NCI-H1436 (cell line): ENCODE measurements around the gene GARNL3.
A peak's percentile ranks its signal among the peaks of the same experiment; 100 is the strongest.

Experiments
- DNase-seq: peaks from one replicate; lab custom pipeline; 2025; lab: John Stamatoyannopoulos, UW

Gene GARNL3

DNA sequence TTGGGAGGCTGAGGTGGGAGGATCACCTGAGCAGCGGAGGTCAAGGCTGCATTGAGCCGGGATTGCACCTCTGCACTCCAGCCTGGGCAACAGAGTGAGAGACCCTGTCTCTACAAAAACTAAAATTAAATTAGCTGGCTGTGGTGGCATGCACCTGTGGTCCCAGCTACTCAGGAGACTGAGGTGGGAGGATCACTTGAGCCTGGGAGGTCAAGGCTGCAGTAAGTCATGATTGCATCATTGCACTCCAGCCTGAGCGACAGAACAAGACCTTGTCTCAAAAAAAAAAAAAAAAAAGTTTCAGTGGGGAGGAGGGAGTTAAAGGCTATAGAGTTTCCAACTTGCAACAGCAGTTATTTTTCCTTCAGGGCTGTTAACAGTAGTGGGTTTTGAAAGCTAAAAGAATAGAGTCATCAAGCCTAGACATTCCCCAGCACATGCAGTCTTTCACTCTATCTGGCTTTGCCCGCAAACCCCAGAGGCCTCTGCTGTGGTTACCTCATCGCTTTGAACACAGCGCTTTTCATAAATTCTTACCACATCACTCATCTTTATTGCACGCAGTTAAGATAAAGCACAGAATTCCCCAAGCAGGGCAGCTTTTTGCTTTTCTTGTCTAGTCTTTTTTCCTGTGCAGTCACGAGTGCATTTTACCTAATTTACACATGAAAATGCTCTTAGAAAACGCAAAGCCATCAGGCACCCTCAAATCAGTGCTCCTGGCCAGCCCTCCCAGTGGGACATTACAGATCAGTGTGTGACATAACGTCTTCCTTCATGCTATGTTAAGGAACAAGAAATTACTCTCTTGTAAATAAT lies 123.7 kb downstream of the GARNL3 start:
- DNase-seq: no peak

DNA sequence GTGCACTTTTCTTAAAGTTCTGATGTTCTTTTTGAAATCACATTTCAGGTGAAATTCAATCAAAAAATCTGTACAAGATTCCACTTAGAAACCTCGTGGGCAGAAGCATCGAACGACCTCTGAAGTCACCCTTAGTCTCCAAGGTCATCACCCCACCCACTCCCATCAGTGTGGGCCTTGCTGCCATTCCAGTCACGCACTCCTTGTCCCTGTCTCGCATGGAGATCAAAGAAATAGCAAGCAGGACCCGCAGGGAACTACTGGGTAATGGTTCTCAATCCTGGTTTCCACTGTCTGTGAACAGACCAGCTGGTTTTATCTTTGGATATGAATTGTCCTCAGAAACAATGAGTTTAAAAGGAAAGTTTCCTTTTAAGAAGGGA lies 124.3 kb downstream of the GARNL3 start:
- no peak for DNase-seq

DNA sequence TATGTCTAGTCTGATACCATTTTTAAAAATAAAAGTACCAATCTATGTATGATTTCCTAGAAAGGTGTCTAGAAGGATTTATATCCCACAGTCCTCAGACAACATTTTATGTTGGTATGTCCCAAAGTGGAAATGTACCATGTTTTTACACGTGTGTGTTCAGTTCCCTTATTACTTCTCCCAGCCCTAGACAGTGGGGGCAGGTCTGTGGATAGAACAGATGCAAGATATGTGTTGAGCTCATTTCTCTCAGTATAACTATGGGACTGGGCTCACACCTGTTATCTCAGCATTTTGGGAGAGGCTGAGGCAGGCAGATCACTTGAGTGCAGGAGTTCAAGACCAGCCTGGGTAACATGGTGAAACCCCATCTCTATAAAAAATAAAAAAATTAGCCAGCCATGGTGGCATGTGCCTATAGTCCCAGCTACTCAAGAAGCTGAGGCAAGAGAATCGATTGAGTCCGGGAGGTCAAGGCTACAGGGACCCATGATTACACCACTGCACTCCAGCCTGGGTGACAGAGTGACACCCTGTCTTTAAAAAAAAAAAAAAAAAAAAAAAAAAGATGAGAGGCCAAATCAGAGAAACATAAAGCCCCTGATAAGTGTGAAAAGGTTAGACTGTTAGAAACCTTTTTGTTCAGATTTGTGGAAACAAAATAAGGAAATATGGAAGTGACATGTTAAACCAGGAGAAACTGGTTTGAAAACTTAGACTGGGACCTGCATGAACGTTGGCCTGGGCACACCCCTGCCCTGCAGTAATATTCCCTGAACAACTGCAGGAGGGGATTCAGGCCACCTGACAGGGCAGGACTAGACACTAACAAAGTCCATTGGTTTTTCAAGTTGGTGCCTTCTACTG lies 125.0 kb downstream of the GARNL3 start:
- DNase-seq: no peak

- no peak for DNase-seq
These were observed 125.6 kb downstream of the GARNL3 start for GRCh38 chr9:127390248-127390545.

DNA sequence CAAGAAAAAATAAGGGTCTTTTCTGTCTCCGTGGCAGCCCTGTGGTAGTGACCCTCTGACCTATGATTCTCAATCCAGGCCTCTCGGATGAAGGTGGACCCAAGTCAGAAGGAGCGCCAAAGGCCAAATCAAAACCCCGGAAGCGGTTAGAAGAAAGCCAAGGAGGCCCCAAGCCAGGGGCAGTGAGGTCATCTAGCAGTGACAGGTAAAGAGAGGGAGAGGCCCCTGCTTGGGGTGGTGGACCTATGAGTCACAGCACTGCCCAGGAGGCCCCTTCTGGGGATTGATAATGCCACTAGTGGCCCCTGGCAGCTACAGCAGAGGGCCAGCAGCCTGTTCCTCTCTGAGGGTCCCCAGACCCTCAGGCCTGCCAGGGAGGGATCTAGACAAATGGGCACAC lies 126.0 kb downstream of the GARNL3 start:
- DNase-seq: no peak

DNA sequence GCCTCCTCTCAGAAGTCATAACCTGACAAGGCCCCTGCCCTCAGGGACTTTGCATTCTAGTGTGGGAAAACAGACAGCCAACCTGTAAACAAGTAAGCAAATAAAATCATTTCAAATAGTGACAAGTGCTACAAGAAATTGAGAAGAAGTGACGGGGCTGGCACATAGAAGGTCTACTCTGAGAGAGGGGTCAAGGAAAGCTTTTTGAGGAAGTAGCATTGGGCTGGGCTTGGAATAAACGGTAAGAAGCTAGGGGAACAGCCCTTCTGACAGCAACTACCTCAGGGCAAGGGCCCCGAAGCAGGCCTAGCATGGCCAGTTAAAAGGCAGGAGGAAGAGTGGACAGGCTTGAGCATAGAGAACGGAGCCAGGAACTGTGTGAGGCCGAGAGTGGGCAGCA lies 127.6 kb downstream of the GARNL3 start:
- DNase-seq: no peak

GRCh38 chr9:127392976-127393375 lies 128.4 kb downstream of the GARNL3 start:
- DNase-seq: no peak

GRCh38 chr9:127393645-127394044 lies 129.1 kb downstream of the GARNL3 start:
- DNase-seq: no peak

- DNase-seq: no peak
These were observed 131.1 kb downstream of the GARNL3 start for GRCh38 chr9:127395497-127396252.

DNA sequence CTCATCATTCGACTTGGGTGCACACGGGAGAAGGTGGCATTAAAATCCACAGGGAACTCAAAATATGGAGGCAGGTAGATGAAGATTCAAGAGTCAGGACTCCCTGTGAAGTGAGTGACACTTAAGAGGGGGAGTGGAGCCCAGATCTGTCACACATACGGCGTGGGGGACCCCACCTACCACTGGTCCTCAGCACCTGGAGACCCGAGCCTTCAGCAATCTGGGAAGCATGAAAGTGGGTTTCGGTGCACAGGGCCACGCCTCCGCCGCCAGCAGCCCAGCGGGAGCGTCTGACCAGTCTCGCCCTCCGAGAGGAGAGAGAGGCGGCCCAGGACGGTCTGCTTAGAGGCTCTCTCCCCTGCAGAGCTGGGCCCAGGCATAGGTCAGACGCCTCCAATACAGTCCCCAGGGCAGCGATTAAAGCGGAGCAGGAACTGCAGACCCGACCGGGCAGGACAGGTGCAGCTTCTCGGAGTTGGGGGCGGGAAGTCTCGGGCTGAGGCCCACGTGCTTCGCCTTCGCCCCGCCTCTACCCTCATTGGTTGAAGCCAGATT lies 131.8 kb downstream of the GARNL3 start:
- DNase-seq: no peak

DNA sequence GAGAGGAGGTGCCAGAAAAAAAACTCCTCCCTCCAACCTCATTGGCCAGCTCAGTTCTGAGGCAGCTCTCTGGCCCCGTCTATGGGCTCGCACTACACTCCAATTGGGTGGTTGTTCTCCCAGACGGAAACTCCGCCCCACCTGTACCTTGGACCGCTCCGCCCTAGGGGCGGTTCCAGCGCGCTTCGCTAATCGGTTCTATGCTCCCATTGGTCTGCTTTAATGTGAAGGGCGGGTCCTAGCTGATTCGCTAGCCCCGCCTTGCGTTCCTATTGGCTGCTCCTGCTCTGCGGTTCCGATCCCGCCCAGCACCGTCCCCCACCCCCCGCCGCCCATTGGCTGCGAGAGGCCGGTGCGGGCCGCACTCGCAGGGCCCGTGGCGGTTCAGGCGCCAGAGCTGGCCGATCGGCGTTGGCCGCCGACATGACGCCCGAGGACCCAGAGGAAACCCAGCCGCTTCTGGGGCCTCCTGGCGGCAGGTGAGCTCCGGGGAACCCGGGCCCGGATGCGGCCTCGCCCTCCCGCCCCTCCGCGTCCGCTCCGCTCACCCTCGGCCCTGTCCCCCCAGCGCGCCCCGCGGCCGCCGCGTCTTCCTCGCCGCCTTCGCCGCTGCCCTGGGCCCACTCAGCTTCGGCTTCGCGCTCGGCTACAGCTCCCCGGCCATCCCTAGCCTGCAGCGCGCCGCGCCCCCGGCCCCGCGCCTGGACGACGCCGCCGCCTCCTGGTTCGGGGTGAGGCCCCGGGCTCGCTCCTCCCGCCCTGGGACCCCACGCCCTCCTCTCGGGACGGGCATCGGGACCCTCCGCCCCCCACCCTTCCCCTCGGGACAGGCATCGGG lies 132.5 kb downstream of the GARNL3 start, which contains the start of gene SLC2A8:
SLC2A8 (plus strand) TSS at position 362 of the 838 bp plus-strand sequence; CDS start at position 424, 62 bp downstream.
- peak; percentile 99 for DNase-seq

DNA sequence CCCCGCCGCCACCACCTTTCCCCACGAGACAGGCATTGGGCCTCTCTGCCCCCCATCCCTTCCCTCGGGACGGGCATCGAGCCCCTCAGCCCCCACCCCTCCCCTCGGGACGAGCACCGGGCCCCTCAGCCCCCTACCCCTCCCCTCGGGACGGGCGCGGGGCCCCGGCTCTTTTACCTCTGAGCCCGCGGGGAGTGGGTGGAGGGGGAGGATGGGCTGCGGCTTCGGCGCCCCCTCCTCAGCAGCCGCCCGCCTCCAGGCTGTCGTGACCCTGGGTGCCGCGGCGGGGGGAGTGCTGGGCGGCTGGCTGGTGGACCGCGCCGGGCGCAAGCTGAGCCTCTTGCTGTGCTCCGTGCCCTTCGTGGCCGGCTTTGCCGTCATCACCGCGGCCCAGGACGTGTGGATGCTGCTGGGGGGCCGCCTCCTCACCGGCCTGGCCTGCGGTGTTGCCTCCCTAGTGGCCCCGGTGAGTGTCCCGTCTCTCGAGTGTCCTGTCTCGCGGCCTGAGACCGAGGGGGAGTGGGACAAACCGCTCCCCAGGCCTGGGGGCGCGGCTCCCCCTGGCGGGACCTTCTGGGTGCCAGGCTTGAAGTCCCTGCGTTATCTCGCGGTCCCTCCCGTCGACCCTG lies 133.2 kb downstream of the GARNL3 start:
- DNase-seq: no peak

DNA sequence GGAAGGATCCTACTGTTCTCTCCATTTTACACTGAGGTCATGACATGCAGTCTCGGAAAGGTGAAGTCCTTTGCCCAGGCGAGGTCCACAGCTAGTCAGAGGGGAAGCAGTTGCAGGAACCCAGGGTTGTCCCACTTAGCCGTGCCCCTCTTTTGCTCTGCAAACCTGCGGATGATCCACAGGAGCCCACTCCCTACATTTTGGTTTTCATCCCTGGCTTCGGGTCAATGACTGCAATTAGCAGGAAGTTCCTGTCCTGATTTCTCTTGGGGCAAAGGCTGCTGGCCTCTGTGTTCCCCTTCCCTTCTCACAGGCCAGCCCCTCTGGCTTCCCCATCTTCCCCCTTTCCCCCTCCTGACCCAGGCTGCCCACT lies 133.7 kb downstream of the GARNL3 start:
- DNase-seq: no peak

DNA sequence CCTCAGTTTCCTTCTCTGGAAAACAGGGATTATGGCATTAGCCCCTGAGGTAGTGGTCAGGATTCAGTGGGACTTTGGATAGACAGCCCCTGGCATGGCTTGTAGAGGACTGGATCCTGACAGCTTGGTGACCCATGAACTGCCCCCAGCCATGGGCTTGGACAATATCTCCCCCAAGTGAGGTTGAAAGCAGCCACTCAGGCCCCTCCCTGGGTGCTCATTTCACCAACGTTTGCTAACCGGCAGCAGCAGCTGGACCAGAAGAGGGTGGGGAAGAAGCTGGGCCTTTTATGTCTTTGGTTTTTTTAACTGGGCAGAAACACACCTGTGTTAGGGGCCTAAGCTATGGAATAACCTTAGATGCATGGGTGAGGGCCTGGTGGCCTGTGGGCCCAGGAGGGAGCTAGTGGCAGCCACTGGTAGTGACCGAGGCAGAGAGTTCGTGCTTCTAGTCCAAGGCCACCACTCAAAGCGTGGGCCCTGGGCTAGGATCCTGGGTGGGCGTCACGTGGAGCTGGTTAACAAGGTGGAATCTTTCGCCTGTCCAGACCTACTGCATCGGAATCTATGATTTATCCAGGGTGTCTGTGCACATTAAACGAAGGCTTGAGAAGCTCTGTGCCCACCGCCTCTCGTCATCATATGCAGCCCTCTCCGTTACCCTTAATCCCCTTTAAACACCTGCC lies 134.3 kb downstream of the GARNL3 start:
- DNase-seq: no peak

DNA sequence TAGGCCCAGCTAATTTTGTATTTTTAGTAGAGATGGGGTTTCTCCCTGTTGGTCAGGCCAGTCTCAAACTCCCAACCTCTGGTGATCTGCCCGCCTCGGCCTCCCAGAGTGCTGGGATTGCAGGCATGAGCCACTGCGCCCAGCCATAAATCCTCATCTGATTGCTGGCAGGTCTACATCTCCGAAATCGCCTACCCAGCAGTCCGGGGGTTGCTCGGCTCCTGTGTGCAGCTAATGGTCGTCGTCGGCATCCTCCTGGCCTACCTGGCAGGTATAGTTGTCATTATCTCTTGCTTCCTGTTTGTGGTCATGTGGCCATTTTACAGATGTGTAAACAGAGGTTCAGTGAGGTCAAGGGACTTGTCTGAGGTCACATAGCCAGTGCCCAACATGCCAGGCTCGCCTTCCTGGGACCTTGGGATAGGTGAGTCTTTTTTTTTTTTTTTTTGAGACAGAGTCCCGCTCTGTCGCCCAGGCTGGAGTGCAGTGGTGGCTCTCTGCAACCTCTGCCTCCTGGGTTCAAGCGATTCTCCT lies 135.2 kb downstream of the GARNL3 start:
- no peak for DNase-seq

DNA sequence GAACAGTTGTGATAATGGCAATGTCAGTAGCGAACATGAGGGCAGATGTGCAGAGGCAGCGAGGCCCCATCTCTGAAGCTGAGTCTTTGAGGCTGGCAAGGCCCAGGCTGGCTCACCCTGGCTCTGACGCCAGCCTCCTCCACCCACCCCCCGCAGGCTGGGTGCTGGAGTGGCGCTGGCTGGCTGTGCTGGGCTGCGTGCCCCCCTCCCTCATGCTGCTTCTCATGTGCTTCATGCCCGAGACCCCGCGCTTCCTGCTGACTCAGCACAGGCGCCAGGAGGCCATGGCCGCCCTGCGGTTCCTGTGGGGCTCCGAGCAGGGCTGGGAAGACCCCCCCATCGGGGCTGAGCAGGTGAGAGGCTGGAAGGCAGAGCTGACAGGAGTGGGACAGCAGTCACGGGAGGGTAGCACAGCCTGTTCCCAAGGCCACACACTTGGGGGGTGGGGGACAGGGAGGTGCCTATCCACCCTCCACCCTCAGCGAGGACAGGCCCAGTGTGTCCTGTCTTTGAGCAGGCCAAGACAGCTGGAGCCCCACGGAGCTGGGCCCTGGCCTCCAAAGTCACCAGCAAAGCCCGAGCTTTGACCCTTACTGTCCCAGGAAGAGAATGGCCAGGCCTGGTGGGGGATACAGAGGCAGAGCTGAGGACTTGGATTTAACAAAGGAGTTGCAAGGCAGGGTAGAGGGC lies 138.0 kb downstream of the GARNL3 start:
- DNase-seq: no peak

DNA sequence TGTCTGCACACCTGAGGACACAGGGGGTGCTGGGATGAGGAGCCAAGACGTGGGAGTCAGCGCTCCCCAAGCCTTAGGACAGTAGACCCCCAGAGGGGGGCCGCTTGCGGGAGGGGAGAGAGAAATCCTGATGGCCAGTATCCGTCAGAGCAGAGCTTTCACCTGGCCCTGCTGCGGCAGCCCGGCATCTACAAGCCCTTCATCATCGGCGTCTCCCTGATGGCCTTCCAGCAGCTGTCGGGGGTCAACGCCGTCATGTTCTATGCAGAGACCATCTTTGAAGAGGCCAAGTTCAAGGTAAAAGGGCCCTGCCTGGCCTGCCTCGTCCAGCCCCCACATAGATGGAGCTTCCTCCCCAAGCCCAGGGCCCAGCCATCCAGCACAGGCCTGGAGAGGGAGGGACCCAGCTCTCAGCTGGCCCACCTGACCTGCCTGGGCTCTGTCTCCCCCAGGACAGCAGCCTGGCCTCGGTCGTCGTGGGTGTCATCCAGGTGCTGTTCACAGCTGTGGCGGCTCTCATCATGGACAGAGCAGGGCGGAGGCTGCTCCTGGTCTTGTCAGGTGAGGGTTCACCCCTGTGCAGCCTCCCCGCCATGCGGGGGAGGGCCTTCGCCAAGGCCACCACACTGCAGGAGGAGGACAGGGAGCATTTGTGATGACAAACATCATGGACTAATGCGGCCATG lies 139.1 kb downstream of the GARNL3 start:
- DNase-seq: no peak

- no peak for DNase-seq
These were observed 140.1 kb downstream of the GARNL3 start for GRCh38 chr9:127404631-127405030.
